Thoracic aorta (tissue), 2 donors: ENCODE data around the gene SYNGR4. TPM values are rescaled to one million over a fixed set of nuclear protein-coding genes. Genes with fewer than 3 reads are reported as not detected.
A peak's percentile ranks its signal among the peaks of the same experiment; 100 is the strongest.

Source experiments
- ATAC-seq: fragments of 150-250 bp; one replicate; pipeline ENCODE4 v1.8.0; 2017; ENCODE audit warnings: low read depth; ENCODE audit not compliant: insufficient number of reproducible peaks, low FRiP score
- DNase-seq: peaks from one replicate; pipeline ENCODE4 v3.0.0-alpha.2; 2020; ENCODE audit warnings: low spot score
- H3K27ac ChIP-seq, 2 donors: fragments of 200-600 bp; sonication (generic); 1 replicate in 1 of 2; 2 replicates in 1 of 2; pipeline ENCODE4 v1.5.1; 2016; ENCODE audit warnings: mild to moderate bottlenecking in 2 of 2, moderate library complexity in 2 of 2
- H3K27me3 ChIP-seq: fragments of 200-600 bp; sonication (generic); replicated peaks from 2 replicates; pipeline ENCODE4 v1.6.0; 2016; ENCODE audit warnings: mild to moderate bottlenecking; ENCODE audit not compliant: insufficient read depth
- H3K36me3 ChIP-seq: fragments of 200-600 bp; sonication (generic); one replicate; pipeline ENCODE4 v1.5.1; 2016
- H3K4me1 ChIP-seq, 2 donors: fragments of 200-600 bp; sonication (generic); 1 replicate in 1 of 2; 2 replicates in 1 of 2; pipeline versions ENCODE4 v1.5.1 to v1.6.0; 2016; ENCODE audit warnings: low read depth in 2 of 2, mild to moderate bottlenecking in 1 of 2; ENCODE audit not compliant: control insufficient read depth in 1 of 2
- H3K4me3 ChIP-seq: fragments of 200-600 bp; sonication (generic); 2 replicates; pipeline ENCODE4 v1.5.1; 2016; ENCODE audit warnings: mild to moderate bottlenecking
- H3K9me3 ChIP-seq: fragments of 200-600 bp; sonication (generic); 2 replicates; pipeline ENCODE4 v1.5.1; 2016
- CTCF ChIP-seq: fragments of 200-600 bp; sonication (generic); IDR thresholded peaks from one replicate; pipeline ENCODE4 v1.5.1; 2019; ENCODE audit warnings: antibody characterized with exemption
- total RNA-seq, 2 donors: library from RNA; depleted of rRNA; stranded (reverse); fragments of >200 nt; gene quantifications; one replicate each; pipeline versions ENCODE4 v1.1.0 to v1.2.3, GENCODE V29; 2016

The SYNGR4 gene
- total RNA-seq, 2 donors from 2014 or later = not detected

- ATAC-seq = no peak
- no peak overlapping the region for H3K4me3 ChIP-seq
- H3K27me3 ChIP-seq = no peaks in the 10 kb centered on the region
- no peaks in the 10 kb centered on the region for H3K36me3 ChIP-seq
- no peak overlapping the region for H3K27ac ChIP-seq
- H3K4me1 ChIP-seq = no peaks in the 10 kb centered on the region
- no peaks in the 10 kb centered on the region for H3K9me3 ChIP-seq
- no peak for TF ChIP-seq CTCF
- DNase-seq = no peak
Observed at GRCh38 chr19:48350856-48351255, 13.3 kb upstream of the SYNGR4 start.

GRCh38 chr19:48351341-48351752 is 12.8 kb upstream of the SYNGR4 start:
- Histone ChIP-seq H3K27me3 (no peaks in the 10 kb centered on the region), H3K36me3 (no peaks in the 10 kb centered on the region), H3K4me1 (no peaks in the 10 kb centered on the region), H3K4me3 (no peak overlapping the region), H3K9me3 (no peaks in the 10 kb centered on the region), H3K27ac (no peak overlapping the region)
- no peak for ATAC-seq
- peak; percentile 71 for TF ChIP-seq CTCF
- no peak for DNase-seq

GRCh38 chr19:48353677-48354076 is 10.5 kb upstream of the SYNGR4 start:
- Histone ChIP-seq H3K27ac (no peak overlapping the region), H3K36me3 (no peaks in the 10 kb centered on the region), H3K4me1 (no peaks in the 10 kb centered on the region), H3K9me3 (no peaks in the 10 kb centered on the region), H3K4me3 (no peak overlapping the region), H3K27me3 (no peaks in the 10 kb centered on the region)
- no peak for TF ChIP-seq CTCF
- no peak for ATAC-seq
- no peak for DNase-seq

- TF ChIP-seq CTCF = no peak
- no peaks in the 10 kb centered on the region for H3K27me3 ChIP-seq
Observed at GRCh38 chr19:48354332-48354992, 9.7 kb upstream of the SYNGR4 start.

GRCh38 chr19:48355365-48355954 is 8.7 kb upstream of the SYNGR4 start:
- DNase-seq (no peak), ATAC-seq (no peak)
- Histone ChIP-seq H3K36me3 (no peaks in the 10 kb centered on the region), H3K27ac (no peak overlapping the region), H3K4me3 (no peak overlapping the region), H3K9me3 (no peaks in the 10 kb centered on the region), H3K27me3 (no peaks in the 10 kb centered on the region), H3K4me1 (no peaks in the 10 kb centered on the region)
- TF ChIP-seq CTCF = no peak

More at GRCh38 chr19:48354332-48354992, 9.7 kb upstream of the SYNGR4 start:
- no peak overlapping the region for H3K27ac ChIP-seq
- H3K4me3 ChIP-seq = no peak overlapping the region
- H3K9me3 ChIP-seq = no peaks in the 10 kb centered on the region
- no peaks in the 10 kb centered on the region for H3K36me3 ChIP-seq
- DNase-seq (no peak), ATAC-seq (no peak)
- no peaks in the 10 kb centered on the region for H3K4me1 ChIP-seq
